GM18861 (cell line): Measurements from ENCODE around the gene ACTR1A.
"Not testable (repeated sequence)": the region's sequence is repeated elsewhere in the genome, so short reads cannot be mapped to it uniquely, and the experiment has no call there.

ENCODE experiments used
- ATAC-seq: cut with Tn5 transposase; IDR thresholded peaks from one replicate; pipeline ENCODE4 v1.9.1; 2021; ENCODE audit not compliant: unreplicated experiment

The ACTR1A gene

GRCh38 chr10:102517553-102517952 is 15.0 kb upstream of the ACTR1A start:
- no peak for ATAC-seq

GRCh38 chr10:102515724-102516123 is 13.2 kb upstream of the ACTR1A start:
- ATAC-seq: no peak

DNA sequence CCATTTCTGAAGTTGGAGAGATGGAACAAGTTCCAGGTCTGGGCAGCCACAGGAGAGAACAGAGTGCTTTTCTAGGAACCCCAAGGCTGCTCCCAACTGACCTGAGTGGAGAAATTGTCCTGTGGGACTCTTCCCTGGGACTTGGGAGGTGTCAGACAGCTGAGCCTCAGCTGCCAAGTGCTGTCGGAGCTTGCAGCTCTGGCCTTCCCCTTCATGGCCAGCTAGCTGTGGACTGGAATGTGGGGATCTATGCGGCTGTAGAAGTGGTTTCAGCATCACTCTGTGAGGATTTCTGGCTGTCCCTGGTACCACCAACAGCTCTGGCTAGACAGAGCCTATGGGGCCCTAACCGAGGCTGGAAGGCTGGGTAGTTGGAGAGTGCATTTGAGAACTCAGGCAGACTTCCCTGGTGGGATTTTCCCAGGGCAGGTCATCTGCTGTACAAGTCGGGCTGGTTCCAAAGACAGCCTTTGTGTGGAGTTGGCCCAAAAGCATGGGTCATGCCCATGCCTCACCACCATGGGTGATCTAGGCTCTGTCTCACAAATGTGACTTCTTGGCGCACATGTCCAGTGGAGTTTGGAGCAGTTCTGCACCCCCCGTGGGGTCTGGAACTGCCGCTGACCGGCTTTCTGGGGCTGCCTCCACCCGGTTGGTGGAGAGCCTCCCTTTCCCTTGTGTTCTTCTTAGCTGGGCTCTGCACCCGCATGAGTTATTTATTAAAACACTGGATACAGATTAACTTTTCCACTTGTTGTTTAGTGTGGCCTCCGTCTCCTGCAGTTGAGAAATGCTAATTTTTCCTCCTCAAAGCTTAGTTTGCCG is 12.2 kb upstream of the ACTR1A start:
- ATAC-seq: no peak

GRCh38 chr10:102511583-102512274 is 9.2 kb upstream of the ACTR1A start:
- no peak for ATAC-seq

- no peak for ATAC-seq
Measured at GRCh38 chr10:102509387-102509786, 6.9 kb upstream of the ACTR1A start.

DNA sequence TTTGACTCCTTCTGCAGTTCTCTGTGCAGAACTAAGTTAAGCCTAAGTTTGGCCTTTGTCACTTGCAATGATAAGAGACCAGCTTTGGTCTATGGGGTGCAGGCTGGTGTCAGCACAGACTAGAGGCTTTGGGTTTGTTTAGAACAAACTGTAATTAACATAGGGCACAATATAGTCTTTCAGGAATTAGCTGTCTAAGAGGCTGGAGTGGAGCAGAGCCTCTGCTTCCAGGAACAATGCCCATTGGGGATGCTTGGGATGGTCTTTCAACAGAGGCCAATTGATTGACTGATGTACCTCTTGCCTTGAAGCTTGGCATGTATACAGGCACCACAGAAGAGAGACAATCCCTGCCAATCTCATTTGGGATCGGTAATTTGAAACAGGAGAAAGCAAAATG is 6.0 kb upstream of the ACTR1A start:
- no peak for ATAC-seq

- no peak for ATAC-seq
Measured at GRCh38 chr10:102507521-102507920, 5.0 kb upstream of the ACTR1A start.

GRCh38 chr10:102505462-102506115 is 3.1 kb upstream of the ACTR1A start:
- no peak for ATAC-seq

GRCh38 chr10:102504976-102505300 is 2.4 kb upstream of the ACTR1A start:
- no peak for ATAC-seq

- no peak for ATAC-seq
Measured at GRCh38 chr10:102504179-102504975, 1.9 kb upstream of the ACTR1A start.

DNA sequence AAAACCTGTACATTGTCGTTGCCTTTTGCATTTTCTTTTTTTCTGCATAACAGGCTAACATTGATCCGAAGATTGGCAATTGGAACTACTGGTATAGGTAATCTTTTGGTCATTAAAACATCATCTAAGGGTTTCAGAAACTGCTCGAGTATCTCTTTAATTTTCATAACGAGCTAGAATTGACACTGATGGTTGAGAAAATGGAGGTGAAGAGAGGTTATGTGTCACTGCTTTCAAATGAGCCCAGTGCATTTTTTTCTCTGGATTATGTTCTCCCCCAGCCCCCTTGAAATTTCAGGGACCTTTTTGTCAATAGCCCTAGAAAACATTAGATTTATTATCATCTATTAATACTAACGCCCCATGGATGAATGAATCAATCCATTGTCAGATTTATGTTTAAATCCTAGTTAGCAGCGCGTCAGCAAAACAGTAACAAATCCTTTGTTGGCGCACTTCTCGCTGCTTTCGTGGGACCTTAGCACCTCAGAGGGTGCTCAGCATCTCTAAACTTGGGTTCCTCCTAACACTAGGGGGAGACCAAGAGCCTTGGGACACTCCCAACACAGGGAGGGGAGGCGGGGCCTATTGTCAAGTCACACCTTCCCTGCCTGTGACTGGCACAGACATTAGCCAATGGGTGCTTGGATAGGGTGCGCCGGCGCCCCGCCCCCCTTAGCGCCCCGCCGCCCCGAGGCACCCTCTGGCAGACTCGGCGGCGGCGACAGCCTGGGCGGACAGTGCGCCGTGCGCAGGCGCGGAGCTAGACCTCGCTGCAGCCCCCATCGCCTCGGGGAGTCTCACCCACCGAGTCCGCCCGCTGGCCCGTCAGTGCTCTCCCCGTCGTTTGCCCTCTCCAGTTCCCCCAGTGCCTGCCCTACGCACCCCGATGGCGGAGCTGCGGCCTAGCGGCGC is 1.0 kb upstream of the ACTR1A start, which contains the start of gene SUFU:
SUFU (plus strand) TSS at position 709 of the 915 bp plus-strand sequence; CDS start at position 890, 181 bp downstream.
- peak; percentile 47 for ATAC-seq

GRCh38 chr10:102502029-102502336 is 529 bp downstream of the ACTR1A start:
- peak; percentile 56 for ATAC-seq

- no peak for ATAC-seq
Measured at GRCh38 chr10:102501201-102502028, 1.1 kb downstream of the ACTR1A start.

- ATAC-seq: not testable (repeated sequence)
Measured at GRCh38 chr10:102500686-102501085, 1.8 kb downstream of the ACTR1A start.

DNA sequence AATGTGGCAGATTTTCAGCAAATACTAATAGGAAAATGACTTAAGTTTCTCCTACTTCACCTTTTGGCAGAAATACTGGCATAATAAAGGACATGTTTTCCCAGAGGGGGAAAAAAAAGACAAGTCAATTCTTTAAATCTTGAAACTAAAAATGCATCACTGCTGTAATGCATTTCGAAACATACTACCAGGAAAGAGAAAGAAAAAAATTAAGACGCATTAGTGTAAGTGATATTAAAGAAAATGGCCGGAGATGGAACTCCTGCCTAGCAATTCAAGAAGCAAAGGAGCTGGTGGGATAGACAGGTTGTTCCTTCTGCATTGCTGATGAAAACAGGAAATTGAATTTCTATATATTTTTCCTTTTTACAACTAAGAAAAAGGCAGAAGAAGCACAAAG is 3.2 kb downstream of the ACTR1A start:
- ATAC-seq: no peak

DNA sequence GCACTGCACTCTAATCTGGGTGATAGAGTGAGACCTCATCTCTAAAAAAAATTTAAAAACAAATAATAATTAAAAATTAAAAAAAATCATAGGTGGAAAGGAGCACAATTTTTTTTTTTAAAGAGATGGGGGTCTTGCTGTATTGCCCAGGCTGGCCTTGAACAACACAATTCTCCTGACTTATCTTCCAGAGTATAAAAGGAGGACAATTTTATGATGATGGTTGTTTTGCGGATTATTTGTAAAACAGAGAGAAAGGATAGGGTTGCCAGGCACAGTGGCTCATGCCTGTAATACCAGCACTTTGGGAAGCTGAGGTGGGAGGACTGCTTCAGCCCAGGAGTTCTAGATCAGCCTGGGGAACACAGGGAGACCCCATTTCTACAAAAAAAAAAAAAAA is 5.0 kb downstream of the ACTR1A start:
- no peak for ATAC-seq

DNA sequence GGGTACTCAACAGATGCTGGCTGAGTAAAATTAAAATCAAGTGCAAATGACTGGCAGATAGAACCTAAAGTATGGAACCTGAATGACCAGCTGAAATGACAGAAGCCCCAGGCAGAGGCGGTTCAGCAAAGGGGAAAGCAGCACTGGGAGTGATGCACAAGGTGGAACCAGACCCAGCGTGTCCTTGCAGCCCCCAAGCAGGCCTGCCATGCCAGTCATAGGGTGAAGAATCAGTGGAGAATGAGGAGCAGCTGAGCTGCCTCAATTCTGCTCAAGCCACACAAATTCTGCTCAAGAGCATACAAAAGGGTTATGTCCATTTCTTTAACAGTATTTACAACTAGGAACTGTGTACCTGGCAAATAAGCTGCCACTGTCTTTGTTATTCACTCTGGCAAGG is 8.7 kb downstream of the ACTR1A start:
- ATAC-seq: no peak

- ATAC-seq: no peak
Measured at GRCh38 chr10:102492983-102493382, 9.5 kb downstream of the ACTR1A start.

GRCh38 chr10:102492344-102492939 is 10.1 kb downstream of the ACTR1A start:
- ATAC-seq: no peak
